ENCODE data around the gene ZBTB49. TPM values are rescaled to one million over a fixed set of nuclear protein-coding genes. Genes with fewer than 3 reads are reported as not detected.

ZBTB49 gene
- total and polyA plus RNA-seq, 2 of the 13 experiments (the other 11 are each of a cell fraction or from before 2014, with no cell fraction given), result 3.3 to 4.3 TPM

GRCh38 chr4:4260185-4260751, 29.8 kb upstream of the ZBTB49 start (continued):
- TF ChIP-seq RERE (CRISPR knock-in tag; IDR thresholded peaks at IDR 0.05; ENCODE audit: low read depth) (no peak), SAFB2 (CRISPR knock-in tag; IDR thresholded peaks at IDR 0.05; ENCODE audit: borderline replicate concordance, low read depth) (no peak), MED1 (CRISPR knock-in tag; IDR thresholded peaks at IDR 0.05) (peak; percentile 3; the same call in 1 of the 2 replicates), FOXP4 (CRISPR knock-in tag; IDR thresholded peaks at IDR 0.05) (no peak), NR3C1 (CRISPR knock-in tag; IDR thresholded peaks at IDR 0.05) (no peak), SNRNP70 (IDR thresholded peaks at IDR 0.05; ENCODE audit: low read depth, low read length) (no peak), ZNF24 (IDR thresholded peaks at IDR 0.05) (no peak), DNMT1 (CRISPR knock-in tag; IDR thresholded peaks at IDR 0.05) (no peak)
- TF ChIP-seq, protein P1, sequence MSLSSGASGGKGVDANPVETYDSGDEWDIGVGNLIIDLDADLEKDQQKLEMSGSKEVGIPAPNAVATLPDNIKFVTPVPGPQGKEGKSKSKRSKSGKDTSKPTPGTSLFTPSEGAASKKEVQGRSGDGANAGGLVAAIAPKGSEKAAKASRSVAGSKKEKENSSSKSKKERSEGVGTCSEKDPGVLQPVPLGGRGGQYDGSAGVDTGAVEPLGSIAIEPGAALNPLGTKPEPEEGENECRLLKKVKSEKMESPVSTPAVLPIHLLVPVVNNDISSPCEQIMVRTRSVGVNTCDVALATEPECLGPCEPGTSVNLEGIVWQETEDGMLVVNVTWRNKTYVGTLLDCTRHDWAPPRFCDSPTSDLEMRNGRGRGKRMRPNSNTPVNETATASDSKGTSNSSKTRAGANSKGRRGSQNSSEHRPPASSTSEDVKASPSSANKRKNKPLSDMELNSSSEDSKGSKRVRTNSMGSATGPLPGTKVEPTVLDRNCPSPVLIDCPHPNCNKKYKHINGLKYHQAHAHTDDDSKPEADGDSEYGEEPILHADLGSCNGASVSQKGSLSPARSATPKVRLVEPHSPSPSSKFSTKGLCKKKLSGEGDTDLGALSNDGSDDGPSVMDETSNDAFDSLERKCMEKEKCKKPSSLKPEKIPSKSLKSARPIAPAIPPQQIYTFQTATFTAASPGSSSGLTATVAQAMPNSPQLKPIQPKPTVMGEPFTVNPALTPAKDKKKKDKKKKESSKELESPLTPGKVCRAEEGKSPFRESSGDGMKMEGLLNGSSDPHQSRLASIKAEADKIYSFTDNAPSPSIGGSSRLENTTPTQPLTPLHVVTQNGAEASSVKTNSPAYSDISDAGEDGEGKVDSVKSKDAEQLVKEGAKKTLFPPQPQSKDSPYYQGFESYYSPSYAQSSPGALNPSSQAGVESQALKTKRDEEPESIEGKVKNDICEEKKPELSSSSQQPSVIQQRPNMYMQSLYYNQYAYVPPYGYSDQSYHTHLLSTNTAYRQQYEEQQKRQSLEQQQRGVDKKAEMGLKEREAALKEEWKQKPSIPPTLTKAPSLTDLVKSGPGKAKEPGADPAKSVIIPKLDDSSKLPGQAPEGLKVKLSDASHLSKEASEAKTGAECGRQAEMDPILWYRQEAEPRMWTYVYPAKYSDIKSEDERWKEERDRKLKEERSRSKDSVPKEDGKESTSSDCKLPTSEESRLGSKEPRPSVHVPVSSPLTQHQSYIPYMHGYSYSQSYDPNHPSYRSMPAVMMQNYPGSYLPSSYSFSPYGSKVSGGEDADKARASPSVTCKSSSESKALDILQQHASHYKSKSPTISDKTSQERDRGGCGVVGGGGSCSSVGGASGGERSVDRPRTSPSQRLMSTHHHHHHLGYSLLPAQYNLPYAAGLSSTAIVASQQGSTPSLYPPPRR (CRISPR knock-in tag; IDR thresholded peaks at IDR 0.05; ENCODE audit: borderline replicate concordance), result no peak
- TF ChIP-seq, protein P2, sequence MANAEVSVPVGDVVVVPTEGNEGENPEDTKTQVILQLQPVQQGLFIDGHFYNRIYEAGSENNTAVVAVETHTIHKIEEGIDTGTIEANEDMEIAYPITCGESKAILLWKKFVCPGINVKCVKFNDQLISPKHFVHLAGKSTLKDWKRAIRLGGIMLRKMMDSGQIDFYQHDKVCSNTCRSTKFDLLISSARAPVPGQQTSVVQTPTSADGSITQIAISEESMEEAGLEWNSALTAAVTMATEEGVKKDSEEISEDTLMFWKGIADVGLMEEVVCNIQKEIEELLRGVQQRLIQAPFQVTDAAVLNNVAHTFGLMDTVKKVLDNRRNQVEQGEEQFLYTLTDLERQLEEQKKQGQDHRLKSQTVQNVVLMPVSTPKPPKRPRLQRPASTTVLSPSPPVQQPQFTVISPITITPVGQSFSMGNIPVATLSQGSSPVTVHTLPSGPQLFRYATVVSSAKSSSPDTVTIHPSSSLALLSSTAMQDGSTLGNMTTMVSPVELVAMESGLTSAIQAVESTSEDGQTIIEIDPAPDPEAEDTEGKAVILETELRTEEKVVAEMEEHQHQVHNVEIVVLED (CRISPR knock-in tag; IDR thresholded peaks at IDR 0.05; ENCODE audit: borderline replicate concordance), result 0 out of 2 replicates have a peak, but pooled peaks have one; percentile 11
